HG02884 (cell line): ENCODE data around the gene SLC35B2.
"Not testable (repeated sequence)": the region's sequence is repeated elsewhere in the genome, so short reads cannot be mapped to it uniquely, and the experiment has no call there.

Experiments used
- ATAC-seq: cut with Tn5 transposase; IDR thresholded peaks from one replicate; pipeline ENCODE4 v1.9.1; 2021; ENCODE audit warnings: mild to moderate bottlenecking, moderate library complexity; ENCODE audit not compliant: unreplicated experiment

Gene SLC35B2

GRCh38 chr6:44237021-44237812 is 20.1 kb downstream of the SLC35B2 start:
- peak; percentile 47 for ATAC-seq

- no peak for ATAC-seq
Measured at GRCh38 chr6:44235891-44236516, 21.3 kb downstream of the SLC35B2 start.

- no peak for ATAC-seq
Measured at GRCh38 chr6:44235269-44235668, 22.1 kb downstream of the SLC35B2 start.

- no peak for ATAC-seq
Measured at GRCh38 chr6:44234101-44235025, 23.0 kb downstream of the SLC35B2 start.

- ATAC-seq: no peak
Measured at GRCh38 chr6:44233567-44234100, 23.7 kb downstream of the SLC35B2 start.

- ATAC-seq: no peak
Measured at GRCh38 chr6:44232676-44233566, 24.4 kb downstream of the SLC35B2 start.

DNA sequence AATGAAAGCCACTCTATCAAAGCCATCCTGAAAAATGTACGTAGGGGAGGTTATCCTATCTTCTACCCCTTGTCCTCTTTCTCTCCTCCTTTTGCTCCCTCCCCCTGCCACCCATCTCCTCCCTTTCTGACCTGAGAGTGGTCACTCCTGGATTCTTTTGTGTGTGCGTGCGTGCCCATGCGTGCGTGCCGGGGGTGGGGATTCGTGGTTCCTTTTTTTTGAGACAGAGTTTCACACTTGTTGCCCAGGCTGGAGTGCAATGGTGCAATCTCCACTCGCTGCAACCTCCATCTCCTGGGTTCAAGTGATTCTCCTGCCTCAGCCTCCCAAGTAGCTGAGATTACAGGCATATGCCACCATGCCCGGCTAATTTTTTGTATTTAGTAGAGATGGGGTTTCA is 25.9 kb downstream of the SLC35B2 start:
- ATAC-seq: not testable (repeated sequence)

DNA sequence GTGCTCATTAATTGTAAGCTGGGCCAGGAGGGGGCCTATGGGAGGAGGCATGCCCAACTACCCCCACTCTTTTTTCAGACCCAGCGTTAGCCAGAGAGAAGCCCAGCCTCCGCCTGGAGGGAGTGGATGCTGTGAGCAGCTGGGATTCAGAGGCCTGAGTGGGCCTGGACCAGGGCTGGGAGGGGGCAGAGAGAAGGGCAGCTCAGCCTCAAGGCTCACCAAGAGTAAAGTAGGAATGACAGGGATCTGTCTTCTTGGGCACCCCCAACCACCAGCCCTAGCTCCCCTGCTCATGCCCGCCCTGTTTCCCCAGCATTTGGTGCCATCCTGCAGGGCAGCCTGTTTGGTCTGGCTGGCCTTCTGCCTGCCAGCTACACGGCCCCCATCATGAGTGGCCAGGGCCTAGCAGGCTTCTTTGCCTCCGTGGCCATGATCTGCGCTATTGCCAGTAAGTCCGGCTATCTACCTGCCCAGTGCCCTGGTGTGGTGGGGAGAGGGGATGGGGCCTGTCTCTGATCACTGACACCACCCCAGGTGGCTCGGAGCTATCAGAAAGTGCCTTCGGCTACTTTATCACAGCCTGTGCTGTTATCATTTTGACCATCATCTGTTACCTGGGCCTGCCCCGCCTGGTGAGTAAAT is 27.2 kb downstream of the SLC35B2 start:
- ATAC-seq: no peak

DNA sequence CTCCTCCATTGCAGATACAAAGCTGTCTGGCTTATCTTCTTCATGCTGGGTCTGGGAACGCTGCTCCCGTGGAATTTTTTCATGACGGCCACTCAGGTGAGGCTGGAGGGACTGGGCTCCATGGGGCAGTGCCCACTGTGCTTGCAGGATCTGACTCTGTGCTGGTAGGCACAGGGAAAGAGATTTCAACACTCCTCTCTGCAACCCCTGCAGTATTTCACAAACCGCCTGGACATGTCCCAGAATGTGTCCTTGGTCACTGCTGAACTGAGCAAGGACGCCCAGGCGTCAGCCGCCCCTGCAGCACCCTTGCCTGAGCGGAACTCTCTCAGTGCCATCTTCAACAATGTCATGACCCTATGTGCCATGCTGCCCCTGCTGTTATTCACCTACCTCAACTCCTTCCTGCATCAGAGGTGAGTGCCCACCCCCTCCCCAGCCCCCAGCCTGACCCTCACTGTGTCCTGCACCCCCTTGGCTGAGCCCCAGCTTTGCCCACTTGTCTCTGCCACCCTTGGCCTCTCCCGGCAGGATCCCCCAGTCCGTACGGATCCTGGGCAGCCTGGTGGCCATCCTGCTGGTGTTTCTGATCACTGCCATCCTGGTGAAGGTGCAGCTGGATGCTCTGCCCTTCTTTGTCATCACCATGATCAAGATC is 27.8 kb downstream of the SLC35B2 start:
- ATAC-seq: no peak

DNA sequence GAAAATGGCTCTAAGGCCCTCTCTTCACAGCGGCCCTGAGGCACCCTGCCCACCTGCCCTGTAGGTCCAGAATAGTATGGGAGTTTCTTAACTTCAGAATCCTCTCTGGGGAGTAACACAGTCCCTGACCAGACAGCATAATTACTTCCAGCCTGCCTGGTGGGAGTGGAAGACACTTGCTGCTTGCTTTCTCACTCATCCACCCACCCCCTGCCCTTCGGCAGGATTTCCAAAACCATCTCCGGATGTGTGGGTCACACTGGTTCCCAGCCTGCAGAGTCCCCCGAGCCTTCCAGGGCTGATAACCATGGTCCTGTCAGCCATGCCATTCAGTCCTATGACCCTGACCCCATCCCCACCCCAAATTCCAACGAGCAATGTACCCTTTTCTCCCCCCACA is 28.5 kb downstream of the SLC35B2 start:
- ATAC-seq: no peak

GRCh38 chr6:44228433-44228832 is 28.9 kb downstream of the SLC35B2 start:
- no peak for ATAC-seq

- no peak for ATAC-seq
Measured at GRCh38 chr6:44228031-44228430, 29.3 kb downstream of the SLC35B2 start.

GRCh38 chr6:44227148-44227793 is 30.1 kb downstream of the SLC35B2 start:
- no peak for ATAC-seq

GRCh38 chr6:44226368-44227147 is 30.8 kb downstream of the SLC35B2 start:
- no peak for ATAC-seq

DNA sequence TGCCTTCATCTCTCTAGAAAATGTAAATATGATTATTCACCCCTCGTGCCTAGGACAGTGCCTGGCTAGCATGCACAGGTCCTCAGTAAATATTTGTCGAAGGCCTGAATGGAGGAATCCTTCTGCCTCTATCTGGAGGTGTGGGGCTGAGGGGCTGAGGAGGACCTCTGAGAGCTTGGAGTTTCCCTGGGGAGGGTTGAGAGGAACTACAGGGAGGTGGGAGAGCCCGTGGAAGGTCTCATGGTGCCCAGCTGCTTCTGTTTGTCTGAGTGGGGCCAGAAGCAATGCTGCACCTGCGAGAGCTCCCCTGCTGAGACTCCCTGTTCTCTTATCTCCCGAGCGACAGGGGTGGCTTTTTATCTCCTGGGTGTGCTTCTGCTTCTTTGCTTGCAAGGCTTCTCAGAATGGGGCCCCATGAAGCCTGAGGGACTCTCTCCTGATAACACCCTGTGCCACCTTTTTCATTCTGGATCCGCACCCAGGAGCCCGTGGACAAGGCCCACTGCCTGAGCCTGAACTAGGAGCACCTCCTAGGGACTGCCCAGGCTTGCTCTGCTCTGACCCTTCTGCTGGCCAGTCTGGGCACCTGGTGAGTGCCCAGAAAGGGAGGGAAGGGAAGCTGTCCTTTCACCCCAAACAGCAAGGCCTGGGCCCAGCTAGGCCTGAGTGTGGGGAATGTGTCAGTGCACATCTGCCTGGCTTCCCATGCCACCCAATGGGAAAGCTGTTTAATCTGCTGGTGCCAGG is 31.6 kb downstream of the SLC35B2 start:
- no peak for ATAC-seq

DNA sequence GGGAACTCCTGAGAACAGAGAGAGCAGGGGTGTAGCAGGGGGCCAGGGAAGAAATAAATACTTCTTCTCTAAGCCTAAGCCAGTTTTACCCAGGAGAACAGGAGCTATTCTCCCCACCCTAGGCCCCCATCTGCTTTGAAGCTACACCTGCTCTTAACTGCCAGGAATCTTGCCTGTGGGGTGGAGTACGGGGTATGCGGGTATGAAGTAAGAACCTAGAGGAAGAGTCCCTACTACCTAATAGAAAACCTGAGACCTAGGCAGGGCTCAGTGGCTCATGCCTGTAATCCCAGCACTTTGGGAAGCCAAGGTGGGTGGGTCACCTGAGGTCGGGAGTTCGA is 32.4 kb downstream of the SLC35B2 start:
- no peak for ATAC-seq
